Kidney (tissue), 14 donors: Measurements from ENCODE around the gene NFATC2. TPM values are rescaled to one million over a fixed set of nuclear protein-coding genes. Genes with fewer than 3 reads are reported as not detected.
A peak's percentile ranks its signal among the peaks of the same experiment; 100 is the strongest.

ENCODE experiments used
- DNase-seq, 5 donors: peaks; one replicate each; pipeline ENCODE4 v3.0.0-alpha.2; 2013 to 2020
- FAIRE-seq: peaks from 2 replicates; lab custom pipeline; 2012; peaks lifted over from hg19 to GRCh38; lab: Jason Lieb, UNC
- H3K27ac ChIP-seq, 2 donors: one replicate each; pipeline ENCODE4 v1.7.0; 2013; ENCODE audit warnings: low read depth in 2 of 2, low read length in 2 of 2, inconsistent platforms in 1 of 2
- H3K27me3 ChIP-seq: one replicate; pipeline ENCODE4 v1.7.1; 2013; ENCODE audit warnings: low read length, inconsistent platforms; ENCODE audit not compliant: control insufficient read depth, insufficient read depth
- H3K36me3 ChIP-seq, 3 donors: one replicate each; pipeline versions ENCODE4 v1.7.0 to v1.7.1; 2013; ENCODE audit warnings: low read length in 3 of 3, control low read depth in 1 of 3, inconsistent platforms in 1 of 3; ENCODE audit not compliant: insufficient read depth in 3 of 3, control insufficient read depth in 2 of 3
- H3K4me1 ChIP-seq, 3 donors: one replicate each; pipeline versions ENCODE4 v1.7.0 to v1.7.1; 2013; ENCODE audit warnings: low read length in 3 of 3, inconsistent platforms in 1 of 3, low read depth in 1 of 3; ENCODE audit not compliant: control insufficient read depth in 2 of 3, insufficient read depth in 2 of 3
- H3K4me3 ChIP-seq, 3 donors: one replicate each; pipeline versions ENCODE4 v1.7.0 to v1.8.1; 2013; ENCODE audit warnings: low read length in 3 of 3, control low read depth in 1 of 3, inconsistent platforms in 1 of 3
- H3K9ac ChIP-seq, 3 donors: one replicate each; pipeline versions ENCODE4 v1.7.0 to v1.7.1; 2013; ENCODE audit warnings: low read length in 3 of 3, control low read depth in 1 of 3, inconsistent platforms in 1 of 3
- H3K9me3 ChIP-seq, 3 donors: one replicate each; pipeline versions ENCODE4 v1.7.0 to v1.7.1; 2013; ENCODE audit warnings: low read length in 3 of 3, control low read depth in 1 of 3, inconsistent platforms in 1 of 3; ENCODE audit not compliant: control insufficient read depth in 2 of 3, insufficient read depth in 1 of 3
- CTCF ChIP-seq: IDR thresholded peaks from 3 replicates; pipeline ENCODE4 v1.5.1; 2012; ENCODE audit warnings: mild to moderate bottlenecking, moderate library complexity, borderline replicate concordance; ENCODE audit not compliant: insufficient read depth; ENCODE audit errors: extremely low read depth
- intact Hi-C: fragments of 100-400 bp; cut with DNase I; formaldehyde crosslinking; loops from one replicate; pipeline ENCODE4 v1.11.1; 2022
- polyA plus RNA-seq: library from polyadenylated mRNA; stranded (reverse); fragments of 350-450 nt; fragmentation: Illumina TruSeq; extraction: RNeasy Lipid Tissue Mini Kit (QIAGEN cat#74804); gene quantifications from one replicate; pipeline ENCODE4 v1.2.3, GENCODE V29; 2014; ENCODE audit warnings: low read depth, low replicate concordance; ENCODE audit not compliant: insufficient read depth
- total RNA-seq: library from RNA; stranded (reverse); fragmentation: NEBNext Ultra II Directional; extraction: Animal tissue kit (Norgen Biotek cat#: 25700); gene quantifications from one replicate; pipeline ENCODE4 v1.2.1, GENCODE V29; 2021
- donor health status: control.
- donor health status: control.
- donor health status: control.
- donor health status: control.
- donor health status: control.
- donor health status: DM: yes; HTN: yes; CAD: no.
- donor health status: Normal renal cell carcinoma (clear cell type).

NFATC2 gene
- total and polyA plus RNA-seq, 2 donors from 2014 or later = 0.73 to 10.5 TPM

DNA sequence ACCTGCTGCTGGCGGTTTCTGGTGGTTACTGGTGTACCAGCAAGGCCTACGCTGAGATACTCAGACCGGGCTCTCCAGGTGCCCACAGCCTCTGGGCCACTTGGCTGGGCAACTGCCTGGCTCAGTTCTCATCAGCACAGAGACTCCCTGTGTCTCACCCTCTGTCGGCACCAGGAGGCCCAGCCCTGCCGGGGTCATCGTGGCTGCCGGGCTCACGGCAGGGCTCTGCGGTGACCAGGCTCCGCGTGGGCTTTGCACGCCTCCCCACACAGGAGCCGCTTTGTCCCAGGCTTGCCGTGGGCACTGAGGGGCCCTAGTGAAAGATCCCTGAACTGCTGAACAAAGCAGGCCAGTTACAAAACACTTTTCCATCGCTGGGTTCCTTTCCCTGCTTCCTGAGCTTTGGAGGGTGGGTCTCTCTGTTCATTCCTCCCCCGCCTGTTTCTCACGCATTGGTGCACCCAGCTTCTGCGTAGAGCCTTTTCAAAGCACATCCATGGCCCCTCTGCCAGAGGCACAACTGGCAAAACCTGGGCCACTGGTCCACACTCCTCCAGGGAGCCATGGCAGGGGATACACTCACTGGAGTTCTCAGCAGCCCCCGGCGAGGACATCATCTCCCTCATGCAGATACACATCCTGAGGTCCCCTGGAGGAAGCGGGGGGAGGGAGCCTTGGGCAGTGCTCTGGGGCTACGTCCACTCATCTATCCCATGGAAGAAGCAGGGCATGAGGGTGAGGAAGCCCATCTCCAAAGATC, 117.0 kb downstream of the NFATC2 start:
- FAIRE-seq = no peak

DNA sequence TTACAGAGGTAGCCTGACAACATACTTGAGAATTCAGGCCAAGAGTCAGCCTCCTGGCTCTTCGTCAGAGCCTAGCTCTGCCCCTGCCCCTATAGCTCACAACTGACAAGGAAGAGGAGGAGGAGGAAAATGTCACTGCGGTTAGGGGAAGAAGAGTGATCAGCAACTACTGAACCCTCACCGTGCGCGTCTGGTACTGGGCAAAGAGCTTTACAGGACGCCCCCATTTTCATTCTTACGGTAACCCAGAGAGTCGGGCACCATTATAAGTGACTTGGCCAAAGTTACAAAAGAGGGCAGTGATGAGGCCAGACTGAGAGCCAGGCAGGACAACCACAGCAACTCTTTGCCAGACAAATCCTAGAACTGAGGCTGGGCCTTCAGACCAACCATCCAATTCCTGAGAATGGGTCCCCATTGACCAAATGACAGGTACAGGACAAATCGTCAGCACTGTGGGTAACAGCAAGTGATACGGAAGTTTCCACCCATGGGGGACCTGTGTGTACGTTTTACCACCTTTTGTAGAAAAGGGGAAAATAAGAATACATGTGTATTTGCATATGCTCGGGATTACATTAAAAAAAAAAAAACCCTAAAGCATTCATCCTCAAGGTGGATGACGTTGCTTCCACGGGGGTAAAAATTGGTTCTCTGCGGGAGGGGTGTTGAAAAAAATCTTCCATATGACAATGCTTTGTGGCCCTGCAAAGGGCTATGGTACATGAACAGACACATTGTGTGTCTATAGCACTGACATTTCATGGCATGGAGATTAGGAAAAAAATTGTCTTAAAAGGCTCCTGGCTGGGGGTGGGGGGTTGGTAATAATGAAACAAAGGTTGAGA, 118.0 kb downstream of the NFATC2 start:
- H3K27ac ChIP-seq = no peak overlapping the region
- intact Hi-C loops = no loop called here
- no peaks in the 10 kb centered on the region for H3K36me3 ChIP-seq
- no peak for TF ChIP-seq CTCF
- no peak overlapping the region for H3K4me3 ChIP-seq
- H3K27me3 ChIP-seq = no peaks in the 10 kb centered on the region
- peak in 1 of 5 donors; percentile 2 for DNase-seq
- H3K4me1 ChIP-seq = peaks cover 0 to 2% (median 0%) of the 10 kb centered on the region in 3 donors
- H3K9me3 ChIP-seq = no peaks in the 10 kb centered on the region
- no peak for FAIRE-seq
- no peak overlapping the region for H3K9ac ChIP-seq

More for the DNA sequence above, 117.0 kb downstream of the NFATC2 start:
- Histone ChIP-seq H3K9me3 (no peaks in the 10 kb centered on the region), H3K4me3 (no peak overlapping the region), H3K4me1 (peaks cover 0 to 2% (median 0%) of the 10 kb centered on the region in 3 donors), H3K9ac (no peak overlapping the region), H3K27me3 (no peaks in the 10 kb centered on the region), H3K36me3 (no peaks in the 10 kb centered on the region), H3K27ac (no peak overlapping the region)
- TF ChIP-seq CTCF = no peak
- peak in 4 of 5 donors; percentile 35 to 67 (median 50) for DNase-seq
- intact Hi-C loops = no loop called here

GRCh38 chr20:51423810-51424209, 118.7 kb downstream of the NFATC2 start:
- H3K4me3 ChIP-seq = no peak overlapping the region
- DNase-seq (peak in 1 of 5 donors; percentile 7), FAIRE-seq (no peak)
- no peaks in the 10 kb centered on the region for H3K9me3 ChIP-seq
- H3K9ac ChIP-seq = no peak overlapping the region
- no peak overlapping the region for H3K27ac ChIP-seq
- H3K27me3 ChIP-seq = no peaks in the 10 kb centered on the region
- peaks cover 0 to 2% (median 0%) of the 10 kb centered on the region in 3 donors for H3K4me1 ChIP-seq
- no peak for TF ChIP-seq CTCF
- intact Hi-C loops = no loop called here
- H3K36me3 ChIP-seq = no peaks in the 10 kb centered on the region
